ENCODE results near the gene RAB10.

GRCh38 chr2:26074676-26075075, 40.8 kb downstream of the RAB10 start:
- TF ChIP-seq CTCF (IDR thresholded peaks at IDR 0.05), result no peak
- TF ChIP-seq POLR2A (IDR thresholded peaks at IDR 0.05), result no peak
